HG03064 (cell line): Measurements from ENCODE around the gene ALKBH3.

ENCODE experiments used
- ATAC-seq: cut with Tn5 transposase; IDR thresholded peaks from one replicate; pipeline ENCODE4 v1.9.1; 2021; ENCODE audit warnings: low read depth; ENCODE audit not compliant: unreplicated experiment

ALKBH3 gene

DNA sequence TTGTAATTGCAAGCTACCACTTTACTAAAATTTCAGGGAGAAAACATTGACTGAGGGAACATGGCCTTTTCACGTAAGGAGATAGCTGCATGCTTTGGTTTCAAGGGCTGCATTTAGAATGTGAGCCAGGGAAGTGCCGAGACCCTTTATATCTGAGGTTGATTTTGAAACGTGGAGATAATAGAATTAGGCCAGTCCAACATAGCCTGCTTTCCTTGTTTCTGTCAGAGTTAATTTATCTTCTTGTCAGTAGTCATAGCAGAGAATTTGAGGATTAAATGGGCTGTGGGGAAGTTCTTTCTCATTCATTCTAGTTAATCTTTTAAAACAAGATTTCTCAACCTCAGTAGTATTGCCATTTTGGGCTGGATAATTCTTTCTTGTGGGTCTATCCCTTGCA is 12.2 kb downstream of the ALKBH3 start:
- no peak for ATAC-seq

DNA sequence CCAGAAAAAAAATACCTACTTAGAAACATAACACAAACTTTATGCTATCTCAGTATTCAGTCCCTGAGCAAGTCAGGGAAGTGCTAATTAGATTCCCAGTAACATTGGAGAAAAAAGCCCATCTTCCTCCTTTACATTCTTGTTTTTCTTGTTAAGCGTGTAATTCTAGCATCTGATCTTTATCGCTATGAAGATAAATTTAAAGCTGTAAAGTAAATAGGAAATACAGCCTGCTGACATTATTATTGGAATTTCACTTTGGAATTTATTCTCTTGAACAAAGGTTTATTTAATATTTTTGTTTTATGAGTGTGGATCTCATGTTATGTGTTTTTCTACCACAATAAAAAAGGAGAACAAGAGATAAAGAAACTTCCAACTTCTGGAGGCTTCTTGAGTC is 13.9 kb downstream of the ALKBH3 start:
- no peak for ATAC-seq

DNA sequence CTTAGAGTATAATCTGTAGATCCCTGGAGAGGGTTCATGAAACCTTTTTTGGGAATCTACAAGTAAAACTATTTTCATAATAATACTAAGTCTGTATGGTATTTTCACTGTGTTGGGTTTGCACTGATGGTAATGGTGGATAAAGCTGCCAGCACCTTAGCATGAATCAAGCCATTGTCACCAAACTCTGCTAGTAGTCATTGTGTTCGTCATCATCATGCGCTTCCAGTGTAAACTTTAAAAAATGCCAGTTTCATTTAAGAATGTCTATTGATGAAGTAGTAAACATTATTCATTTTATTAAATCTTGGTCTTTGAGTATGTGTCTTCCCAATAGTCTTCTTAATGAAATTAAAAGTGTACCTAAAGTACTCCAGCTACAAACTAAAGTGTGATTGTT is 15.0 kb downstream of the ALKBH3 start:
- ATAC-seq, result no peak

DNA sequence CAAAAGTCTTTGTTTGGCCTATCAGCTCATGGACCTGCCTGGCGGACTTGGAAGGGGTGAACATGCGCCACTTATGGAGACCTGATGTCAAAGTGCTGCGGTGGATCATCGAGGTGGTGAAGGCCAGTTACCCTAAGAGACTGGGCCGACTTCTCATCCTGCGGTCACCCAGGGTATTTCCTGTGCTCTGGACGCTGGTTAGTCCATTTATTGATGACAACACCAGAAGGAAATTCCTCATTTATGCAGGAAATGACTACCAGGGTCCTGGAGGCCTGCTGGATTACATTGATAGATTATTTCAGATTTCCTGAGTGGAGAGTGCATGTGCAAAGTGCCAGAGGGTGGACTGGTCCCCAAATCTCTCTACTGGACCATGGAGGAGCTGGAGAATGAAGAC is 17.9 kb downstream of the ALKBH3 start:
- no peak for ATAC-seq

GRCh38 chr11:43899094-43899493 is 18.5 kb downstream of the ALKBH3 start:
- no peak for ATAC-seq

GRCh38 chr11:43901551-43901950 is 20.9 kb downstream of the ALKBH3 start:
- ATAC-seq, result no peak

DNA sequence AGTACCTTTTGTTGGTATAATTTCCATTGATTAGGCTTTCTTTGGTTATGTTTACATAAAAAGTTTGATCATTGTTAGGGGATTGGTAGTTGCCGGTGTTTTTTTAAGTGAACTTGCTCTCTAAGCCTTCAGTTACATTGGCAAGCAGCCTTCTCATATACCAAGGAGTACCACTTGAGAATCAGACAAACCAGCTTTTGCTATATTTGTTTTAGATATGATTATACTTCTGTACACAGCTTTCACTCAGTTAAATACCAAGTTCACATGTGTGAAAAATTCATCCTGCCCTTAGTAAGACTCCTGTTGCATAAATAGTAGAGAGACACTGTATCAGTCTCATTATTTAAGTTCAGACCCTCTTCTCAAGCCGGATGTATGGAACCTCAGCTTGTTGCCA is 22.4 kb downstream of the ALKBH3 start:
- no peak for ATAC-seq

DNA sequence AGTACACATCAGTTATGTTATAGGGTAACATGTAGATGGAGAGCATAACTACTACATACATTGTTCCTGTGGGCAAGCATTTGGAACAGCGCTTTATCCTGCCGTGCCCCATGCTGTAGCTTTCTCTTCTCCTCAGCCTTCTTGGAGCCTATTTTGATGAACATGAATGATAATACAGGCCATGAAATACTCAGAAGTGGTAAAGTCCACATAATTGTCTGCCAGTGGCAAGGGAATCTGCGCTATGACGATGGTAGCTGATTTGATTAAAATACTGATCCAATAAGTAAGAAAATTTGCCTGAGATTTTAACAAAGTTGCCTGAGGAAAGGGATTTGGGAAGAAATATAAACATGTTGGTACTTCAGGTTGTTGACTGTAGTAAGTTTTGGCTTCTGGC is 23.3 kb downstream of the ALKBH3 start:
- no peak for ATAC-seq

GRCh38 chr11:43904742-43905535 is 24.3 kb downstream of the ALKBH3 start:
- ATAC-seq, result no peak

DNA sequence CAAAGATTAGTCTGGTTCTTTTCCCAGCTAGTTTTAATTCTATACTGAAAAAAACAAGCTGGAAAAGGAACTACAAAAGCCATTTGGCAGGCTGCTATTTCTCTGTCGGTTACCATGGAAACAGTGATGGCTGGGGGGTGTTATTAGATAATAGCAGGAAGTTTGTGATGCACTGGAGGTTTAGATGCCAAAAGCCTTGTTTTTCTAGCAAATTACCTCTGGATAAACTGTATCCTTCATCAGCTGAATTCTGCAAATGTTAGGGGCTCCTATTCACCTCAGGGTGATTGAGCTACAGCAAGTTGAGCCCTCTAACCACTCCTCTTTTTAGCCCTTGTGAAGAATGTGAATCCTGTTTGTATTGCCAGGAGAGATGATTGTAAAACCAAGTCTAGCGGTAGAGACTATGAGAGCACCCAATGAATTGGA is 25.2 kb downstream of the ALKBH3 start:
- ATAC-seq, result no peak

- ATAC-seq, result no peak
Measured at GRCh38 chr11:43907028-43907975, 26.7 kb downstream of the ALKBH3 start.

- no peak for ATAC-seq
Measured at GRCh38 chr11:43908191-43908590, 27.6 kb downstream of the ALKBH3 start.

DNA sequence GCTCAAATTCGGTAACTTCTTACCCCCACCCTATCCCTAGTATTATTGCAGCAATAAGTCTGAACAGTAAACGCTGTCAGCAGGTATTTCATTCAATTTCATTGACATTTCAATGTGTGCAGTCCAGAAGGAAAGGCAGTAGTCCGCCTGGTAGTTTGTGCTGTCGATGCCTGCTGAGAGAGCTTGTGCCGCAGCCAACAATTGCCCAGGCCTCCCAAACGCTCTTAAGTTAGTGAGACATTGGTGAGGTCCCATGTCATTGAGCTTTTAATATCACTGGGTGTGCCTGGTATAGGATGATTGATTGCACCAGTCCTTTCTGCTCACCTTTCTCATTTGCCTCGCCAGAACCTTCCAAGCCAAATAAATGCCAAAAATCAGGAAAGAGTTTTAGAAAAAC is 28.1 kb downstream of the ALKBH3 start:
- ATAC-seq, result no peak

GRCh38 chr11:43913829-43914380 is 33.3 kb downstream of the ALKBH3 start:
- ATAC-seq, result no peak

- ATAC-seq, result no peak
Measured at GRCh38 chr11:43914466-43914865, 33.8 kb downstream of the ALKBH3 start.

DNA sequence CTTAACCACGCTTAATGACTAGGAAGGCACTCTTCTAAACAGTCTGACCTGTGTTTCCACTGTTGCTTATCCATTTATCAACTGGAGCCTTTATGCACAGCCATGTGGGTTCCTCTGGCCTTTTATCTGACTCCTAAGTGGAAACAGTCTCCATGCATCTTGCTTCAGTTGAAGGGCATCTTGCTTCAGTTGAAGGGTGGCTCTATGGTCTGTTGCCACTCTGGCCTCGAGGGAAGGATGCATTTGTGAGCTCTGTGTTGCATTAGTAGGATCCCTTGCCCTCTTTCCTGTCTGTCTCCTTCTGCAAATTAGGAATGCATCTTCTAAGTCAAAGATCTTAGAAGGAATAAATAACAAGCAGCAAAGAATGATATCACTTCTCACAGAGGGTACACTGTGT is 36.0 kb downstream of the ALKBH3 start:
- ATAC-seq, result no peak

DNA sequence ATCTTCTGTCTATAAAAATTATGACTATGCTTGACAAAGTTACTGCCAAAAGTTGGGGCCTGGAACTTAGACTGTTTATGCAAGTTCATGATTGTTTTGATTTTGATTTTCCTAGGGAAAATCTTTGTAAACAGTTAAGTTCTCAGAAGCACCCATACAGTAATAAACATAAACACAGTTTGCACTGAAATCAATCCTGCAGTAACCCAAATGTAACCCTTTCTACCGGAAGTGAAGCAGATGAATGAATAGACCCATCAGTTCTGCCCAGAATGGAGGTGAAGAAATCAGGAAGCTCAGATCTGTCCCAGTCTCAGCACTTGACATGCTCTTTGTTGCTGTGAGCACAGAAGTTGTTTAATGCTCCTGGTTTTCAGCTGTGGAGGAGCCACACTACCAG is 37.2 kb downstream of the ALKBH3 start:
- ATAC-seq, result no peak

- ATAC-seq, result no peak
Measured at GRCh38 chr11:43918662-43919061, 38.0 kb downstream of the ALKBH3 start.

- no peak for ATAC-seq
Measured at GRCh38 chr11:43919852-43920597, 39.4 kb downstream of the ALKBH3 start.

DNA sequence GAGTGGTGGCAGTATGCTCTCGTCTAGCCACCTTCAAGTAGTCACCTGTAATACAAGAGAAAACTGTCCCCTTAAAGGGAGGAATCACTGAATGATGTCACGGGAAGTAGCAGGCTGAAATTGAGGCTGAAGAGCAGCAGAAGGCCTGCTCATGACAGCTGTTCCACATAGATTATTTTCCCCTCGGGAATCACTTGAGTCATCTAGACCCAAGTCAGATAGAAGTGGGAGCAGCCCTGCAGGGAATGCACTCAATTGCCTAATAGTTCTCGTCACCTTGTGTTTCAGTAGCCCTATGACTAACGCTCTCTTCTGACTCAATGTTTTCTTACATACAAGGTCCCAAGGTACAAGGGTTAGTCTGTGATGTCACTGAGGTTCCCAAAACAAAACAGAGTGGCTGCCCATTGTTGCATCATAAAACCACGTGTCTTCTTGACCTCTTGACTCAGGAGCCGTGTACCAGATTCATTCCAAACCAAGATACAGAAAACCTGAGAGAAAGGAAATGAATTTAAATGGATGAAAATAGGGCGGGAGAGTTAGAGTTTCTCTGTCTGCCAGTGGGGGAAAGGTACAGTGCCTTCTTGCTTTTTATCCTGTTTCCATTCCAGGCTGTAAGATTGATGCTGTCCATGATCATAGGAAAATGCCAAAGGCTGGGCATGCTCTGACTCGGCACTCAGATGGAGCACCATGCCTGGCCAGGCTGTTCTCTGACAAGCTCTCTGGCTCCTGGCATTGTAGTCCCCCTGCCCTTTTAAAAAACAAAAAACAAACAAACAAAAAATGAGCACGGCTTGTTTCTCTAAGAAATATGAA is 40.2 kb downstream of the ALKBH3 start:
- no peak for ATAC-seq
